ENCODE data around the gene SETMAR. TPM values are rescaled to one million over a fixed set of nuclear protein-coding genes. Genes with fewer than 3 reads are reported as not detected.

SETMAR gene
- total RNA-seq, 1 donor from 2014 or later, result 15.3 TPM

- Mint-ChIP-seq H3K27ac (ENCODE audit: unreplicated experiment) (no peak overlapping the region), H3K36me3 (ENCODE audit: low read depth, unreplicated experiment) (peaks cover 16% of the 10 kb centered on the region), H3K4me3 (ENCODE audit: unreplicated experiment) (no peak overlapping the region), H3K9me3 (ENCODE audit: unreplicated experiment) (no peaks in the 10 kb centered on the region), H3K27me3 (ENCODE audit: unreplicated experiment) (no peaks in the 10 kb centered on the region), H3K4me1 (ENCODE audit: unreplicated experiment) (peaks cover 27% of the 10 kb centered on the region)
- no peak for DNase-seq (ENCODE audit: low spot score)
- TF ChIP-seq CTCF (IDR thresholded peaks at IDR 0.05; ENCODE audit: unreplicated experiment), result no peak
Observed at GRCh38 chr3:4313606-4314293, 10.6 kb downstream of the SETMAR start.

- Mint-ChIP-seq H3K27ac (ENCODE audit: unreplicated experiment) (no peak overlapping the region), H3K4me1 (ENCODE audit: unreplicated experiment) (peaks cover 27% of the 10 kb centered on the region), H3K4me3 (ENCODE audit: unreplicated experiment) (no peak overlapping the region), H3K9me3 (ENCODE audit: unreplicated experiment) (no peaks in the 10 kb centered on the region), H3K27me3 (ENCODE audit: unreplicated experiment) (peaks cover 3% of the 10 kb centered on the region), H3K36me3 (ENCODE audit: low read depth, unreplicated experiment) (peaks cover 16% of the 10 kb centered on the region)
- peak; percentile 67 for TF ChIP-seq CTCF (IDR thresholded peaks at IDR 0.05; ENCODE audit: unreplicated experiment)
- DNase-seq (ENCODE audit: low spot score), result no peak
Observed at GRCh38 chr3:4314688-4315087, 11.5 kb downstream of the SETMAR start.

GRCh38 chr3:4320096-4320911, 17.1 kb downstream of the SETMAR start:
- H3K27me3 Mint-ChIP-seq (ENCODE audit: unreplicated experiment), result peaks cover 3% of the 10 kb centered on the region

GRCh38 chr3:4321732-4322131, 18.6 kb downstream of the SETMAR start:
- peaks cover 3% of the 10 kb centered on the region for H3K27me3 Mint-ChIP-seq (ENCODE audit: unreplicated experiment)
- no peak overlapping the region for H3K27ac Mint-ChIP-seq (ENCODE audit: unreplicated experiment)

More at GRCh38 chr3:4320096-4320911, 17.1 kb downstream of the SETMAR start:
- Mint-ChIP-seq H3K9me3 (ENCODE audit: unreplicated experiment) (no peaks in the 10 kb centered on the region), H3K36me3 (ENCODE audit: low read depth, unreplicated experiment) (peaks cover 10% of the 10 kb centered on the region), H3K4me3 (ENCODE audit: unreplicated experiment) (no peak overlapping the region), H3K27ac (ENCODE audit: unreplicated experiment) (no peak overlapping the region), H3K4me1 (ENCODE audit: unreplicated experiment) (peaks cover 13% of the 10 kb centered on the region)
- TF ChIP-seq CTCF (IDR thresholded peaks at IDR 0.05; ENCODE audit: unreplicated experiment), result no peak
- no peak for DNase-seq (ENCODE audit: low spot score)

More at GRCh38 chr3:4321732-4322131, 18.6 kb downstream of the SETMAR start:
- TF ChIP-seq CTCF (IDR thresholded peaks at IDR 0.05; ENCODE audit: unreplicated experiment), result no peak
- H3K4me3 Mint-ChIP-seq (ENCODE audit: unreplicated experiment), result no peak overlapping the region
- peaks cover 13% of the 10 kb centered on the region for H3K4me1 Mint-ChIP-seq (ENCODE audit: unreplicated experiment)
- H3K9me3 Mint-ChIP-seq (ENCODE audit: unreplicated experiment), result no peaks in the 10 kb centered on the region
- H3K36me3 Mint-ChIP-seq (ENCODE audit: low read depth, unreplicated experiment), result peaks cover 3% of the 10 kb centered on the region
- DNase-seq (ENCODE audit: low spot score), result no peak
